ENCODE results near the gene GRIN2A. TPM values are rescaled to one million over a fixed set of nuclear protein-coding genes. Genes with fewer than 3 reads are reported as not detected.

Gene GRIN2A
- polyA plus RNA-seq, 1 donor (not counting 4 experiments of a cell fraction or from before 2014, with no cell fraction given) = 0.01 TPM

DNA sequence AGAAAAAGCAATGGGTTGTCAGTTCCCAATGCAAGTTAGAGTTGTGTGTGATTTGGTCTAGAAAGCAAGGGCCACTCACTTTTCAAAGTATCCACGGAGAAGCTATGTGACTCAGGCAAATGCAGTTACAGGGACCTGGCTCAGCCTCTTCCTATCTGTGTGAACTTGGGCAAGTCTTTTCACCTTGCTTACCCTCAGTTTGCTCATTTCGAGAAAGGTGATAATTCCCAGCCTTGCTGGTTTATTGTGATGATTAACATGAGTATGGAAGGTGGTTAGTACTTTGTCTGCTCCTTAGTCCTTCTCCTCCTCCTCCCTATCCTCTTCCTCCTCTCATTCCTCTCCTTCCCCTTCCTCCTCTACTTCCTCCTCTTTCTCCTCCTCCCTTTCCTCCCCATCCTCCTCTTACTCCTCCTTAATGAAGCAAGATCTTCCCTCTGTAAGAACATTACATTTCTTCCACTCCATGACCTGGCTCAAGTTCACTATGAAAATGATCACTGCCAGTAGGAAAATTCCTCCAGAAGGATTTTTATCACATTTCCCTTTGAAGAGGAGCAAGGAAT lies 204.0 kb downstream of the GRIN2A start:
- Histone ChIP-seq H4K20me1 (ENCODE audit: control insufficient read depth, extremely low read depth, insufficient read depth, low read length) (no peaks in the 10 kb centered on the region), H3K4me2 (ENCODE audit: control insufficient read depth, extremely low read depth, insufficient read depth, low read depth, low read length) (no peak overlapping the region), H3K9me3 (ENCODE audit: control insufficient read depth, low read depth, low read length) (no peaks in the 10 kb centered on the region), H3K27ac (ENCODE audit: control insufficient read depth, insufficient read depth, low read length) (no peak overlapping the region), H2AFZ (ENCODE audit: control insufficient read depth, low read length) (no peak overlapping the region), H3K4me1 (ENCODE audit: control insufficient read depth, extremely low read depth, insufficient read depth, low read length) (no peaks in the 10 kb centered on the region), H3K79me2 (ENCODE audit: control insufficient read depth, insufficient read depth, low read length) (no peaks in the 10 kb centered on the region), H3K27me3 (ENCODE audit: control insufficient read depth, extremely low read depth, insufficient read depth, low read length) (no peaks in the 10 kb centered on the region), H3K36me3 (ENCODE audit: control insufficient read depth in 2 of 2, extremely low read depth in 1 of 2, insufficient read depth in 2 of 2, low read length in 2 of 2) (no peaks in the 10 kb centered on the region), H3K9ac (ENCODE audit: control insufficient read depth, extremely low read depth, insufficient read depth, low read length) (no peak overlapping the region), H3K4me3 (ENCODE audit: control insufficient read depth in 2 of 3, extremely low read depth in 1 of 3, insufficient read depth in 2 of 3, low read depth in 1 of 3, low read length in 3 of 3) (no peak overlapping the region), H3K9me1 (ENCODE audit: control insufficient read depth, extremely low read depth, insufficient read depth, low read length) (no peaks in the 10 kb centered on the region)
- no peak for DNase-seq (ENCODE audit: low read depth, low spot score)
- FAIRE-seq = no peak
- dilution Hi-C loops (cut with MboI; ENCODE audit: extremely low pct_ligation_motif_present, low sequenced_read_pairs) = no loop called here
- TF ChIP-seq, protein P1, sequence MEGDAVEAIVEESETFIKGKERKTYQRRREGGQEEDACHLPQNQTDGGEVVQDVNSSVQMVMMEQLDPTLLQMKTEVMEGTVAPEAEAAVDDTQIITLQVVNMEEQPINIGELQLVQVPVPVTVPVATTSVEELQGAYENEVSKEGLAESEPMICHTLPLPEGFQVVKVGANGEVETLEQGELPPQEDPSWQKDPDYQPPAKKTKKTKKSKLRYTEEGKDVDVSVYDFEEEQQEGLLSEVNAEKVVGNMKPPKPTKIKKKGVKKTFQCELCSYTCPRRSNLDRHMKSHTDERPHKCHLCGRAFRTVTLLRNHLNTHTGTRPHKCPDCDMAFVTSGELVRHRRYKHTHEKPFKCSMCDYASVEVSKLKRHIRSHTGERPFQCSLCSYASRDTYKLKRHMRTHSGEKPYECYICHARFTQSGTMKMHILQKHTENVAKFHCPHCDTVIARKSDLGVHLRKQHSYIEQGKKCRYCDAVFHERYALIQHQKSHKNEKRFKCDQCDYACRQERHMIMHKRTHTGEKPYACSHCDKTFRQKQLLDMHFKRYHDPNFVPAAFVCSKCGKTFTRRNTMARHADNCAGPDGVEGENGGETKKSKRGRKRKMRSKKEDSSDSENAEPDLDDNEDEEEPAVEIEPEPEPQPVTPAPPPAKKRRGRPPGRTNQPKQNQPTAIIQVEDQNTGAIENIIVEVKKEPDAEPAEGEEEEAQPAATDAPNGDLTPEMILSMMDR (optimal IDR thresholded peaks at IDR 0.05 in 1 of 3, IDR thresholded peaks at IDR 0.05 in 1 of 3, conservative IDR thresholded peaks at IDR 0.05 in 1 of 3; ENCODE audit: extremely low read depth in 1 of 3, insufficient read depth in 2 of 3, low read length in 3 of 3) = no peak
- no peak for TF ChIP-seq EZH2 (IDR thresholded peaks at IDR 0.05; ENCODE audit: low read length)

DNA sequence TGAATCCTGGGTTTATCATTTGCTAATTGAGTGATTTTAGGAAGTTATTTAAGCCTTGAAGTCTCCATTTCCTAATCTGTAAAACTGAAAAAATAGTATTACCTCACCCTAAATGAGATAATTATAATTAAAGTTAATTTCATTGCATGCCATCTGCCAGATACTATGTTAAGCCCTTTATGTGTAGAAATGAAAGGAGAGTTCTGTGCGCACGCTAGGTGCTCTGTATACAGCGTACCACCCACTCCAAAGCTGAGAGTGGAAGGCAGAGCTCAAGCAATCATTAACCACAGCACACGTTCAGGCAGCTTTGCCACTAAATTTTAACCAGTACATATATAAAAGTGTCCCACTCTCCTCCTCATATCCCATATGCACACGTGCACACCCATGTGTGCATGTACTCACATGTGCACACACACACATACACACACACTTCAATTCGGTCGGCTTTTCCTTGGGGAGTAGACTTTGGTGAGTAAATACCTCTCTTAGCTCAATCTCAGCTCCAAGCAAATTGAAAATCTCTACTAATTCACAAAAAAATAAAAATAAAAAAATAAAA lies 204.8 kb downstream of the GRIN2A start:
- Histone ChIP-seq H2AFZ (ENCODE audit: control insufficient read depth, low read length) (no peak overlapping the region), H3K4me3 (ENCODE audit: control insufficient read depth in 2 of 3, extremely low read depth in 1 of 3, insufficient read depth in 2 of 3, low read depth in 1 of 3, low read length in 3 of 3) (no peak overlapping the region), H3K79me2 (ENCODE audit: control insufficient read depth, insufficient read depth, low read length) (no peaks in the 10 kb centered on the region), H3K4me2 (ENCODE audit: control insufficient read depth, extremely low read depth, insufficient read depth, low read depth, low read length) (no peak overlapping the region), H3K4me1 (ENCODE audit: control insufficient read depth, extremely low read depth, insufficient read depth, low read length) (no peaks in the 10 kb centered on the region), H3K9me1 (ENCODE audit: control insufficient read depth, extremely low read depth, insufficient read depth, low read length) (no peaks in the 10 kb centered on the region), H3K9me3 (ENCODE audit: control insufficient read depth, low read depth, low read length) (no peaks in the 10 kb centered on the region), H4K20me1 (ENCODE audit: control insufficient read depth, extremely low read depth, insufficient read depth, low read length) (no peaks in the 10 kb centered on the region), H3K27me3 (ENCODE audit: control insufficient read depth, extremely low read depth, insufficient read depth, low read length) (no peaks in the 10 kb centered on the region), H3K27ac (ENCODE audit: control insufficient read depth, insufficient read depth, low read length) (no peak overlapping the region), H3K9ac (ENCODE audit: control insufficient read depth, extremely low read depth, insufficient read depth, low read length) (no peak overlapping the region), H3K36me3 (ENCODE audit: control insufficient read depth in 2 of 2, extremely low read depth in 1 of 2, insufficient read depth in 2 of 2, low read length in 2 of 2) (no peaks in the 10 kb centered on the region)
- FAIRE-seq = no peak
- no peak for DNase-seq (ENCODE audit: low read depth, low spot score)
- TF ChIP-seq, protein P1 (optimal IDR thresholded peaks at IDR 0.05 in 1 of 3, IDR thresholded peaks at IDR 0.05 in 1 of 3, conservative IDR thresholded peaks at IDR 0.05 in 1 of 3; ENCODE audit: extremely low read depth in 1 of 3, insufficient read depth in 2 of 3, low read length in 3 of 3) = no peak
- no peak for TF ChIP-seq EZH2 (IDR thresholded peaks at IDR 0.05; ENCODE audit: low read length)
- dilution Hi-C loops (cut with MboI; ENCODE audit: extremely low pct_ligation_motif_present, low sequenced_read_pairs) = no loop called here

Data from keratinocyte (primary cell).